ENCODE data around the gene CCDC9.

DNA sequence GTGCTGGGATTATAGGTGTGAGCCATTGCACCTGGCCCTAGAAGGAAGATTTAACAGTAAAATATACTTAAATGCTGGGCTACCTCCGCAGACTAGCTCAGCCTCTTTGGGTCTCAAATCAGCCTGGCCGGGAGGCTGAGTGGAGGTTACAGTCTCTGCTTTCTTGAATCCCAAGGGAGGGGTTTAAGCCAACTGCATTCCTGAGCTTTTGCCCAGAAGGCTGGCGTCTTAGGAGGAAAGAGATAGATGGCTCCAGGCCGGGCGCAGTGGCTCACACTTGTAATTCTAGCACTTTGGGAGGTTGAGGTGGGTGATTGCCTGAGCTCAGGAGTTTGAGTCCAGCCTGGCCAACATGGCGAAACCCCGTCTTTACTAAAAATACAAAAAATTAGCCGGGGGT, 52.7 kb downstream of the CCDC9 start:
- no peak for TF ChIP-seq POLR2AphosphoS5 (IDR thresholded peaks at IDR 0.05; ENCODE audit: low read depth, low read length)
- no peak for TF ChIP-seq TAF1 (IDR thresholded peaks at IDR 0.05; ENCODE audit: borderline replicate concordance, low read depth, low read length)
- no peak for TF ChIP-seq POLR2A (IDR thresholded peaks at IDR 0.05; ENCODE audit: low read depth, low read length)

Data from GM12892 (cell line).